Immature natural killer cell (primary cell): ENCODE results near the gene RANBP3. TPM values are rescaled to one million over a fixed set of nuclear protein-coding genes. Genes with fewer than 3 reads are reported as not detected.

Source experiments
- DNase-seq, 3 donors: peaks; one replicate each; pipeline ENCODE4 v3.0.0; 2022; ENCODE audit warnings: mixed read lengths in 1 of 3
- H3K27ac Mint-ChIP-seq, 6 donors: one replicate each; pipeline ENCODE4 v1.8.0; 2020; ENCODE audit warnings: mixed read lengths in 6 of 6, mild to moderate bottlenecking in 5 of 6, inconsistent platforms in 4 of 6, moderate library complexity in 3 of 6
- H3K27me3 Mint-ChIP-seq, 3 donors: one replicate each; pipeline ENCODE4 v1.8.0; 2020 to 2021; ENCODE audit warnings: low read depth in 3 of 3, mild to moderate bottlenecking in 3 of 3, mixed read lengths in 3 of 3, moderate library complexity in 3 of 3, inconsistent platforms in 1 of 3
- H3K36me3 Mint-ChIP-seq, 3 donors: one replicate each; pipeline ENCODE4 v1.8.0; 2020; ENCODE audit warnings: mixed read lengths in 3 of 3, inconsistent platforms in 2 of 3, mild to moderate bottlenecking in 2 of 3
- H3K4me1 Mint-ChIP-seq, 2 donors: one replicate each; pipeline ENCODE4 v1.8.0; 2020; ENCODE audit warnings: inconsistent platforms in 2 of 2, mild to moderate bottlenecking in 2 of 2, mixed read lengths in 2 of 2, moderate library complexity in 1 of 2
- H3K4me3 Mint-ChIP-seq, 5 donors: one replicate each; pipeline ENCODE4 v1.8.0; 2020; ENCODE audit warnings: mild to moderate bottlenecking in 5 of 5, mixed read lengths in 5 of 5, inconsistent platforms in 3 of 5, moderate library complexity in 3 of 5
- H3K9me3 Mint-ChIP-seq, 6 donors: one replicate each; pipeline ENCODE4 v1.8.0; 2020; ENCODE audit warnings: mild to moderate bottlenecking in 6 of 6, mixed read lengths in 6 of 6, inconsistent platforms in 4 of 6, moderate library complexity in 3 of 6
- polyA plus RNA-seq, 3 donors: library from polyadenylated mRNA; unstranded; fragments of 300-500 nt; fragmentation: Illumina TruSeq; gene quantifications; one replicate each; pipeline ENCODE4 v1.2.3, GENCODE V29; 2021

The RANBP3 gene
- polyA plus RNA-seq, 3 donors from 2014 or later, result 3.2 to 14.5 (median 4.4) TPM

DNA sequence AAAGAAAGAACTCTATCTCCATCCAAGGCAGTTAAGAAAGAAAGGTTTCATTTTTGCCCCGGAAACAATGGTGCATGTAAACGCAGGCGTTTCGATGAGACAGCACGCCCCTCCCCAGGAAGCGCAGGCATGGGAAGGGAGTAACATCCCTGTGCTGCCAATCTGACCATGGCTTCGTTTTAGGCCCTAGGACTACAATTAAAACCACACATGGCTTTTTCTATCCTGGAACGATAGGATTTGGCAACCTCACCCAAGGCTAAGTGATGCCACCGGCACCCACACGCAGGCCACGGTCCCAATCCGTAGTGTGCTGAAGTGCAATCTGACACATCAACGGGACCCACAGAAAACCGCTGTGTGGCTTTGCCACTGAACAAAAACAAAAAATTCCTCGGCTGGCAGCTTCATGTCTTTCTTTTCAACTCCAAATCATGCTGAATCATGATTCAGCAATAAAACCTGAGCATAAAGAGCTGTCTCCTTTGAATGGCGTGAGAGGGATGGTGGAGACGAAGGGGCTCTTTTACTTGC lies 24.2 kb downstream of the RANBP3 start:
- Mint-ChIP-seq H3K4me1 (peaks cover 90 to 96% of the 10 kb centered on the region in 2 donors), H3K4me3 (peak overlapping the region; percentile 53 to 82 (median 61)), H3K27ac (peak overlapping the region; percentile 66 to 94 (median 88)), H3K27me3 (peaks cover 0 to 4% (median 0%) of the 10 kb centered on the region in 3 donors), H3K36me3 (peaks cover 0 to 4% (median 0%) of the 10 kb centered on the region in 3 donors), H3K9me3 (no peaks in the 10 kb centered on the region)
- peak in 2 of 3 donors; percentile 14 to 22 for DNase-seq

DNA sequence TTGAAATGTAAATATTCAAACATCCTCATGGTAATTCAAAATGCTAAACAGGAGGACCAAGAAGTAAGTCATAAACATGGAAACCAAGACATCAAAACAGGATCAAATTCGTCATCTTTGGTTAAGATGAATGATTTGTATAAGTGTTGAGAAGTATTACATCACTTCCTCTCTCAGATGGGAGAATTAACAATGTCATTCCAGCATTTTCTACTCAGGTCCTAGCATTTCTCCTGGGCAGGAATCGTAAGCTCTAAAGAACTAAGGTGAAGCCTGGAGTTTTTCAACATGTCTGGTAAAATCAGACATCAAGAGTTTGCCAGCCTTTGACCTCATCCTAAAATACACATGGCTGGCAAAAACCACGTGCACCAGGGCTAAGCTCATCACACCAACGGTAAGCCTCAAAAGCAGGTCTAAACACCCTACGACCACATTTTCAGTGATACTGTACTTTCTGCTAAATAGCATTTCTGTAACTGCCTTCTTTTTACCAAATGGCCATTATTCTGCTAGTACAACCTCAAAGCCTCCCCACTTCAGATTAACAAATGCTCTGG lies 24.8 kb downstream of the RANBP3 start:
- H3K9me3 Mint-ChIP-seq, result no peaks in the 10 kb centered on the region
- peak; percentile 21 to 27 (median 24) for DNase-seq

DNA sequence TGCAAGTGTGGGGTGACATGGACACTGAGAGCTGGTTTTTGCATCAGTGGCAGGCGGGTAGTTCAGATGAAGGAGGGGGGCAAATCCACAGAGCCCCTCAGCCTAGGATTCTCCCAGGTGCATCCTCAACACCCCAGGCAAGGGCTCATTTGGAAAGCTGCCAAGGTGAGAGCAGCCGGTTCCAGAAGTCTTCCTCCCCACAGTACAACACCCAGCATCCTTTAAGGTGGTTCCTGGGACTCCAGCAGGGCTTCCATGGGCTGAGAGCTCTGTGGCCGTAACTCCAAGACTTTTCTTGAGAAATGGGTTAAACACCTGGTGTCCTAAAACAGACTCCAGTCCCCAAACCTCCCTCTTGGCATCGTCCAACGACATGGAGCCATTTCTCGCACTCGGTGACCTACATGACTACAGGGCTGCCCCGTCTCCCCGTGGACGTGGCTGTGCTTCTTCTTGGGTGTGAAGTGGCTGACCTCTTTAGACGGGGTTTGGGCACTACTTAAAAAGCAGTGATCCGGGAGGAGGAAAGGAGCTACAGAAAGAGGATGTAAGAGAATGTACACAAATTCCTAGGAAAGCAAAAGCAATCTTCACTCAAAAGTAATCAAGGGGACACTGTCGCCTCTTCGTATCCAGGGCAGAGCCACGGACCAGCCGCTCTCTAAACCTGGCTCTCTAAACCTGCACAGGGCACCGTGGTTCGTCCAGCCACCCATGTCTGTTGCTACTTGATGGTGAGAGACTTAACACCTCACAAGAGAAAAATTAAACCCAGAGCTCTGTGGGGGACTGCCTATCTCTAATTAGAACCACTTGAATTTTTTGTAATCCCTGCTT lies 25.5 kb downstream of the RANBP3 start:
- Mint-ChIP-seq H3K27ac (peak overlapping the region; percentile 66 to 94 (median 88)), H3K4me3 (peak overlapping the region; percentile 52 to 82 (median 56)), H3K27me3 (peaks cover 0 to 4% (median 0%) of the 10 kb centered on the region in 3 donors), H3K9me3 (no peaks in the 10 kb centered on the region), H3K36me3 (no peaks in the 10 kb centered on the region), H3K4me1 (peaks cover 86 to 97% of the 10 kb centered on the region in 2 donors)
- peak in 1 of 3 donors; percentile 17 for DNase-seq

More for the DNA sequence above, 24.8 kb downstream of the RANBP3 start:
- Mint-ChIP-seq H3K36me3 (peaks cover 0 to 3% (median 0%) of the 10 kb centered on the region in 3 donors), H3K27ac (peak overlapping the region; percentile 66 to 94 (median 88)), H3K4me3 (peak overlapping the region; percentile 53 to 82 (median 61)), H3K4me1 (peaks cover 89 to 97% of the 10 kb centered on the region in 2 donors), H3K27me3 (peaks cover 0 to 4% (median 0%) of the 10 kb centered on the region in 3 donors)

DNA sequence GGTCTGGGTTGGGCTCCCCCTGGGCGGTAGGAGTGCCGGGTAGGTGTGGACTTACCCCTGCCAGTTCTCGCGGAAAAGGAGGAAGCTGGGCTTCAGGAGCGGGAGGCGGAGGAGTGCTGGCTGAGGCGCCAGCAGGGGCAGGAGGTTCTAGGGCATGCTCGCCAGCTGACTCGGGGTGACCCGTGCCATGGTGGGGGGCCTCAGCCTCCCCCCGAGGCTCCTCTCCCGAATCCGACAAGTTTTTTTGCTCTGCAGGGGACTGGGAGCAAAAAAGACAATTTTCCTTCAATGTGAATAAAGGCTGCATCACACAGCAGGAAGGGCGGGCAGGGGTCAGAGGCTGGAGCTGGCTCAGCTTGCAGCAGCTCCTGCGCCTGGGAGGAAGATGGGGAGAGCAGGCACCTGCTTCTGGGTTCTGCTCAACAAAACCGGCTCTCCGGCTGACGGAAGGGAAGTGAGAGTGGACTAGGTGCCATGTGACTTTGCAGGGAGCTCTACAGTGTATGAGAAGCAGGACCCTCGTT lies 26.5 kb downstream of the RANBP3 start:
- no peaks in the 10 kb centered on the region for H3K9me3 Mint-ChIP-seq
- H3K36me3 Mint-ChIP-seq, result no peaks in the 10 kb centered on the region
- peak overlapping the region in 5 of 6 donors; percentile 34 to 85 (median 49) for H3K27ac Mint-ChIP-seq
- H3K4me3 Mint-ChIP-seq, result peak overlapping the region in 2 of 5 donors; percentile 10 to 13
- peaks cover 81 to 91% of the 10 kb centered on the region in 2 donors for H3K4me1 Mint-ChIP-seq
- no peak for DNase-seq
- peaks cover 0 to 4% (median 0%) of the 10 kb centered on the region in 3 donors for H3K27me3 Mint-ChIP-seq

DNA sequence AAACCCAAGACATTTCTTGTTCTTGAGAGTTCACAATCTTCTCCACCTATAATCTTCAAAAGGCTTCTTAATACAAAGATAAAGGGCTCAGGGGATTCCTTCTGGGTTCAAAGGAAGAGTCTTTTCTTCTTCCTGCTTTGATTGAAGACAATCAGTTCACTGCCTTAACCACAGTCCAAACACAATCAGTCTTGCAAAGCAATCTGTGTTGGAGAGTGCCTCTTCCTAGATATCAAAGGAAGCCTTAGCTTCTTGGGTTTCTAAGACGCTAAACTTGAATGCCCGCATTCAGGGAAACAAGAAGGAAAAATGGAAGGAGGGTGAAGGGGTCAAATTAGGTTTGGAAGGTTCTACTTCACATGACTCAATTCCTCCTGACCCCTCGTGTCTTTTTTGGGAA lies 27.2 kb downstream of the RANBP3 start:
- Mint-ChIP-seq H3K4me3 (no peak overlapping the region), H3K27me3 (peaks cover 0 to 4% (median 2%) of the 10 kb centered on the region in 3 donors), H3K36me3 (no peaks in the 10 kb centered on the region), H3K4me1 (peaks cover 79 to 90% of the 10 kb centered on the region in 2 donors), H3K9me3 (no peaks in the 10 kb centered on the region), H3K27ac (peak overlapping the region in 4 of 6 donors; percentile 30 to 64 (median 41))
- no peak for DNase-seq

DNA sequence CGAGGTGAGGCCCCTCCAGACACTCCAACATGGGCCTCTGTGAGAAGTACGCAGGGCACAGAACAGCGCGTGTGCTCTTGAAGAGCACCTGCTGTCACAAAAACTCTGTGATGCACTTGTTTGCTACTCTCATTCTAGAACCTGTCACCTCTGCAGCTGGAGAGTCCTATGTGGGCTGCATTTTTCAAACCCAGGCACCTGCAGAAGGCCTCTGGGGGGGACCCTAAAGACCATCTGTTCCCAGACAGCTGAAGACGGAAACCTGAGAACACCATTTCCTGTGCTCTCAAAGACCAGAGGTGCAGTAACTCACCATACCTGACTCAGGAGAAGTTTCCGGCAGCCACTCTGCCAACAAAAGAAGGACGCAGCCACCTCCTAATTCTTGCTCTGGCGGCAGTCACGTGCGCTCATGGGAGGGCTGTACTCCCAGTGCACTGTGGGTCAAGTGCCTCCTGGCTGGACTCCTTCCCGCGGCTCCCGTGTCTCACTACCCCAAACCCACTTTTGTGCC lies 28.1 kb downstream of the RANBP3 start:
- Mint-ChIP-seq H3K9me3 (no peaks in the 10 kb centered on the region), H3K4me1 (peaks cover 78 to 90% of the 10 kb centered on the region in 2 donors), H3K27me3 (peaks cover 0 to 6% (median 2%) of the 10 kb centered on the region in 3 donors), H3K4me3 (no peak overlapping the region), H3K27ac (peak overlapping the region in 4 of 6 donors; percentile 3 to 47 (median 13)), H3K36me3 (no peaks in the 10 kb centered on the region)
- DNase-seq, result no peak

DNA sequence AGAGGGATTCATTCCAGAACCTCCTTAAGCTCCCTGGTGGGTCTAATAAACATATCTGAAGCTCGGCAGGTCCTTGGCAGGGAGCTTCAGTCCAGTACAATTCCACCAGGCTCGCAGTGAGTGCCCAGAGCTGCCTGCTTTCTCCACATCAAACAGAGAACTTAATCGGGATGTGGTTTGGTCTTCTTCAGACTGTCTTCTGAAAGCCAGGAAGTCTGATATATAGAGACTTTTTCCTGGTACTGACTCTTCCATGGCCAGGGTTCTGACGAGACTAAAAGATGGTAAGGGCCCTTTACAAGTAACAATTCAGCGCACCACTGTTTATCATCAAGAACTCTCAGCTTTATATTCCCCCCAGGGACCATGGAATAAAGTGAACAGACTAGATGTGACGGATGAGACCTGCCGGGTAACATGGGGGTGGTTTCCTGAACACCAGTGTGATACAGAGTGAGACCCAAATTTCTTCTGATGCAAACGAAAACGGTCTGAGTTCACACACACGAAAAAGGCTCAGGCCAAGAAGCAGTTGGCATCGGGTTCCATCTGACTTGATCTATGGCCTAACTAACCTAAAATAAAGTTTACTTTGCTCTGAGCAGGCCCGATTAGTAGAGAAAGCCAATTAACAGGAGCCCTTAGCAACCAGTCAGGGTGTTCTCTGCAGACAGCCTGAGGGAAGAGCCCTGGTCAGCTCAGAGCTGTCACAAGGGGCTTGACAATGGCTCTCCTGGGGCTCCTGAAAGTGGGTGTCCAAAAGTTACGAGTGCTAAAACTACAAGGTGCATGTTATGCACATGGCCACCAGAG lies 29.0 kb downstream of the RANBP3 start:
- no peak overlapping the region for H3K4me3 Mint-ChIP-seq
- peaks cover 0 to 7% (median 2%) of the 10 kb centered on the region in 3 donors for H3K27me3 Mint-ChIP-seq
- no peak for DNase-seq
- H3K36me3 Mint-ChIP-seq, result no peaks in the 10 kb centered on the region
- H3K27ac Mint-ChIP-seq, result peak overlapping the region in 5 of 6 donors; percentile 4 to 79 (median 51)
- H3K9me3 Mint-ChIP-seq, result no peaks in the 10 kb centered on the region
- H3K4me1 Mint-ChIP-seq, result peaks cover 72 to 89% of the 10 kb centered on the region in 2 donors

DNA sequence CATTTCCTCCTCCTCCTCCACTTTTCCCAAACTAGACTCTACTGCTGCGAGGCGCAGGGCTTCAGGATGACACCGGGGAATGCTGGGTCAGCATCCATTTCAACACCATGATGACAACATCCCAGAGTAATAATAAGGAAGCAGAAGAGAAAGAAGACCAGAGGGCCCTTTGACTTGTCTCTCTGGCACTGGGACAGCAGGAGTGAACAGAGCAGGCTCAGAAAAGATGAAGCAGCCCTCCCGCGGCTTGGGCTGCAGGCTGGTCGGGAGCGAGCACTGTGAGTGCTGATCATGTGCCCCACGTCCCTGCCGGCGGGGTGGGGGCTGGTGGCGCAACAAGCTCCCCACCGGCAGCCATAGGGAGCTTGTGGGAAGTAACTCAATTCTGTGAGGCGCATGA lies 30.5 kb downstream of the RANBP3 start:
- Mint-ChIP-seq H3K4me1 (peaks cover 67 to 84% of the 10 kb centered on the region in 2 donors), H3K4me3 (no peak overlapping the region), H3K9me3 (no peaks in the 10 kb centered on the region), H3K27ac (peak overlapping the region in 4 of 6 donors; percentile 7 to 35 (median 12)), H3K27me3 (peaks cover 0 to 6% (median 2%) of the 10 kb centered on the region in 3 donors), H3K36me3 (no peaks in the 10 kb centered on the region)
- no peak for DNase-seq

DNA sequence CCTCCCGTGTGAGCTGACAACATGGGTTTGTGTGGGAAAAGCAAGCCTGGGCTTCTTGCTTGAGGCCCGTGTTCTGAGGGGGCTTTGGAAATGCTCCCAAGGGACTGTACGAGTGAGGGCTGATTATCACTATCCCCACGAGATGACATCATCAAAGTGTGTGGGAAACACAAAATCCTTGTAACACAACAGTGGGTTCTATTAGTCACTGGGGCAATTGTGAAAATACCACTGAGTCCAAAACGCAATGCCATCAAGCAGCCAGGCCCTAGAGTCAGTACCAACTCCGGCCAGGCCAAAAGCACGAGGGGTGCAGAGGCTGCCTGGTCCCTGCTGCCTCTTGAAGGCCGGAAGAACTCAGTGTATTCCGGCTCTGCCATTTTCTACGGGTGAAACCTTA lies 34.3 kb downstream of the RANBP3 start:
- Mint-ChIP-seq H3K27me3 (peaks cover 0 to 7% (median 3%) of the 10 kb centered on the region in 3 donors), H3K9me3 (no peaks in the 10 kb centered on the region), H3K4me1 (peaks cover 35 to 52% of the 10 kb centered on the region in 2 donors), H3K27ac (peak overlapping the region in 2 of 6 donors; percentile 24 to 30), H3K4me3 (no peak overlapping the region), H3K36me3 (peaks cover 0 to 3% (median 0%) of the 10 kb centered on the region in 3 donors)
- no peak for DNase-seq

DNA sequence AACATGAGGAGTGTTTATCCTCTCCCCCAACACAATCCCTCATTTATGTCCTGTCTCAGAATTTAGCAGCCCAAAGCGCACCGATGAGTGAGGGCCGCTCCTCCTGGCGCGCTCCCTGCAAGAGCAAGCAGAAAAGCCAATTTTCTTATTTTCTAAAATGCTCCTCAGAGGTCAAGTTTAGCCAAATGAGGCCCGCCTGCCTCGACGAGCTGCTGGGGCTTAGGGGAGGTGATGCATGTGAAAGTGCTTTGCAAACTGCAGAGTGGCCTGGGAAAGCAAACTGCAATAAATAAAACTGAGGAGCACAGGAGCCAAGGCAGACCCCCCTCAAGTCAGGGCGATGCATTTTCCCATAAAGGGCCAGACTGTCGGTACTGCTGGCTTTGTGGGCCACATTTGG lies 34.9 kb downstream of the RANBP3 start:
- Mint-ChIP-seq H3K27me3 (peaks cover 0 to 7% (median 3%) of the 10 kb centered on the region in 3 donors), H3K36me3 (peaks cover 0 to 3% (median 0%) of the 10 kb centered on the region in 3 donors), H3K9me3 (no peaks in the 10 kb centered on the region), H3K27ac (peak overlapping the region in 1 of 6 donors; percentile 58), H3K4me3 (no peak overlapping the region), H3K4me1 (peaks cover 32 to 47% of the 10 kb centered on the region in 2 donors)
- no peak for DNase-seq

DNA sequence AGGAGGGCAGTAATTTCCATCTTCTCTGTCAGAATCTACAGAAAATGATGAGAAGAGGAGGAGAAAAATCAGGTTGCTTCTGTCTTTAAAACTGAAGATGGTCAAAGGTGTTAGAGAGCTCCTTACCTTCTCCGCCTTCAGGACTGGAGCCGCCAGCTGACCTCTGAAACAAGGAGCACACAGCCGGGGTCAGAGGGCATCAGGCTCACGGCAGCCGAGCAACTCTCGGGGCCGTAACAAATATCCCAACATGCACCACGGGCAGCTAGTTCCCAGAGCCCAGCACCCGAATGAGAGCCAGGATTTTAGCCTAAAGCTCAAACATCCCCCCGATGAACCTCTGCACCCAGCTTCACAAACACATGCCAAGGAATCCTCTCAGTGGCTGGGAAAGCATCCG lies 36.3 kb downstream of the RANBP3 start:
- peak overlapping the region in 2 of 6 donors; percentile 30 to 34 for H3K27ac Mint-ChIP-seq
- peaks cover 2 to 7% (median 3%) of the 10 kb centered on the region in 3 donors for H3K27me3 Mint-ChIP-seq
- H3K9me3 Mint-ChIP-seq, result no peaks in the 10 kb centered on the region
- peaks cover 0 to 6% (median 0%) of the 10 kb centered on the region in 3 donors for H3K36me3 Mint-ChIP-seq
- H3K4me3 Mint-ChIP-seq, result no peak overlapping the region
- H3K4me1 Mint-ChIP-seq, result peaks cover 26 to 48% of the 10 kb centered on the region in 2 donors
- no peak for DNase-seq

DNA sequence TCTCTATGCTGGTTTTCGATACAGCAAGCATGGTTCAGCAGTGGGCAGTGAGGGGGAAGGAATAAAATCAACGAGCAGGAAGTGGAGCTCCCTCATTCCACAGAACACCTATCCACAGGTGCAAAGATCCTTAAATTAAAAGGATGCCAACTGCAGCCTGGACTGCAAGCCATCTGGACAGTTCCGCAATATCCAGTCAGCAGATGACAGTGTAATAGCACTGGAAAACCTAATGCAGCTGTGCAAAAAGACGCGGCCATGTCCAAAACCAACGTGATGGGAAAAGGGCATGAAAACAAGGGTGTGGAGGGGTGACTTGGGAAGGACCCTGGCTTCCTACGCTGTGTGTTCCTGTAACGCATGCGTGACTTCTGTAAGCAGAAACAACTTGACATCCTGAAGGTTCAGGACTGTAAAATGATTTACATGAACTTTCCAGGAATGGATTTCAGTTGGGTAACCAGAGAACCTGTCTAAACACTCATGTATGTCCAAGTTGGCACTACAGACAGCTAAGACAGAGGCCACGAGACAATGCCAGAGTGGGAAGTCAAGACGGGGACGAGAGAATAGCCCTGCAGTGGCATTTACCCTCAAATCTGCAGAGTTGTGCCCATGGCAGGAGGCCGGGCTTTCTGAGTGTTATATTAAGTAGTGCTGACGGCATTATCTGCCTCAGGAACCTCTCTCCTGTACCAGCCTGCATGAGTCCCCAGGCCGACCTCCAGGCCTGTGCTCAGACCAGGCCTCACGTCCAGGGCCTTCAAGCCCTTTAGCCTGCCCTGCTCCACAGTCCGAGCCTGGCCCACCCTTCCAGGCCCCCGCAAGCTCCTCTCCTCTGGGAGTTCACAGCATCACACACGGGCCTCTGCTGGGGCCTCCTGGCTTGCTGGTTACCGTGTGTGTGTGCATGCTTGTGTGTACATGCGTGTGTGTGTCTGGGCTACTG lies 37.4 kb downstream of the RANBP3 start:
- Mint-ChIP-seq H3K4me3 (no peak overlapping the region), H3K9me3 (no peaks in the 10 kb centered on the region), H3K4me1 (peaks cover 21 to 42% of the 10 kb centered on the region in 2 donors), H3K27me3 (peaks cover 2 to 4% (median 3%) of the 10 kb centered on the region in 3 donors), H3K27ac (no peak overlapping the region), H3K36me3 (peaks cover 0 to 6% (median 2%) of the 10 kb centered on the region in 3 donors)
- no peak for DNase-seq
